NT2/D1 (cell line): Measurements from ENCODE around the gene NOL4L.

Experiments
- SUZ12 ChIP-seq: IDR thresholded peaks from 2 replicates; pipeline ENCODE4 v1.6.1; 2011; ENCODE audit not compliant: insufficient read length, insufficient read depth; ENCODE audit errors: extremely low read depth
- YY1 ChIP-seq: IDR thresholded peaks from 2 replicates; pipeline ENCODE4 v1.6.1; 2011; ENCODE audit not compliant: insufficient read length, insufficient read depth

GRCh38 chr20:32396646-32397160 is 188.4 kb downstream of the NOL4L start:
- TF ChIP-seq YY1 (no peak), SUZ12 (no peak)
